Neuron (in vitro differentiated cells): ENCODE results near the gene FBXW7.

Source experiments
- H2AFZ ChIP-seq: one replicate; pipeline ENCODE4 v1.6.1; 2013; ENCODE audit warnings: low read depth, mild to moderate bottlenecking, inconsistent platforms, low read length, moderate library complexity
- H3K27me3 ChIP-seq: one replicate; pipeline ENCODE4 v1.6.1; 2013; ENCODE audit warnings: low read length; ENCODE audit not compliant: insufficient read depth
- H3K36me3 ChIP-seq: one replicate; pipeline ENCODE4 v1.6.1; 2013; ENCODE audit warnings: low read length; ENCODE audit not compliant: insufficient read depth
- H3K4me1 ChIP-seq: one replicate; pipeline ENCODE4 v1.6.1; 2013; ENCODE audit warnings: low read length; ENCODE audit not compliant: insufficient read depth
- H3K4me3 ChIP-seq: 2 replicates; pipeline ENCODE4 v1.5.1; 2013; ENCODE audit warnings: mild to moderate bottlenecking, low read length, moderate library complexity
- H3K9me3 ChIP-seq: one replicate; pipeline ENCODE4 v1.6.1; 2013; ENCODE audit warnings: low read length

Gene FBXW7

DNA sequence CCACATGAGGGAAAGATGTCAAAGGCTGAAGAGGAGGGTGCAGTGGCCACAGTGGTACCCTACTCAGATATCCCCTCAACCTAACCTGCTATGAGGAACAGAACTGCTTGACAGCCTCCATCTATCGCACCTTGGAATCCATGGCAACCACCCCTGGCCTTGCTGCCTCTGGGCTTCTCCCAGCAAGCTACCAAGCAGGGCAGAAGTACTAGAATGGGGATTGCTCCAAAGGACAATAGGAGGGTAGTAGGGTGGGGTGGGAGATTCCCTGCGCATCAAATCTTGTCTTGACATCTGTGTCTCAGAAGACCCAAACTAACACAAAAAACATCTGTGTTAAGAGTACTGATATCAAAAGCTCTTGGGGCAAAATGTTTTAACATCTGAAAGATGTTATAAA lies 118.2 kb downstream of the FBXW7 start:
- H3K36me3 ChIP-seq, result no peaks in the 10 kb centered on the region
- peaks cover 3% of the 10 kb centered on the region for H3K4me1 ChIP-seq
- no peaks in the 10 kb centered on the region for H3K9me3 ChIP-seq
- H3K27me3 ChIP-seq, result no peaks in the 10 kb centered on the region
- no peak overlapping the region for H3K4me3 ChIP-seq
- H2AFZ ChIP-seq, result no peak overlapping the region

DNA sequence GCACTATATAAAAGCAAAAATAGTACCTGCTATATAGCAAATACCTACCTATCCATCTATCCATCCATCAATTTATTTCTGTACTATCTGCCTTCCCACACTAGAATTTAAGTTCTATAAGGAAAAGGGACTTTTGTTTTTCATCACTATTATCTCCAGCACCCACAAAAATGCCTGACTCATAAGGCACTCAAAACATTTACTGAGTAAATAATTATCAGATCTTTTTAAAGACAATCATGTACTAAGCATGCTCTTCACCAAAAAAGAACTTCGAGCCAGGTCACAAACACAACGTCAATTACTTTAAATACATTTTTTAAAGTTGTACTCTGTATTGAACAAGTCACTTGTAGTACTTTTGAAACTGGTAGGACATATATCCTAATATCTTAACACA lies 119.9 kb downstream of the FBXW7 start:
- Histone ChIP-seq H2AFZ (no peak overlapping the region), H3K4me1 (peaks cover 3% of the 10 kb centered on the region), H3K9me3 (no peaks in the 10 kb centered on the region), H3K4me3 (no peak overlapping the region), H3K27me3 (no peaks in the 10 kb centered on the region), H3K36me3 (peaks cover 5% of the 10 kb centered on the region)

DNA sequence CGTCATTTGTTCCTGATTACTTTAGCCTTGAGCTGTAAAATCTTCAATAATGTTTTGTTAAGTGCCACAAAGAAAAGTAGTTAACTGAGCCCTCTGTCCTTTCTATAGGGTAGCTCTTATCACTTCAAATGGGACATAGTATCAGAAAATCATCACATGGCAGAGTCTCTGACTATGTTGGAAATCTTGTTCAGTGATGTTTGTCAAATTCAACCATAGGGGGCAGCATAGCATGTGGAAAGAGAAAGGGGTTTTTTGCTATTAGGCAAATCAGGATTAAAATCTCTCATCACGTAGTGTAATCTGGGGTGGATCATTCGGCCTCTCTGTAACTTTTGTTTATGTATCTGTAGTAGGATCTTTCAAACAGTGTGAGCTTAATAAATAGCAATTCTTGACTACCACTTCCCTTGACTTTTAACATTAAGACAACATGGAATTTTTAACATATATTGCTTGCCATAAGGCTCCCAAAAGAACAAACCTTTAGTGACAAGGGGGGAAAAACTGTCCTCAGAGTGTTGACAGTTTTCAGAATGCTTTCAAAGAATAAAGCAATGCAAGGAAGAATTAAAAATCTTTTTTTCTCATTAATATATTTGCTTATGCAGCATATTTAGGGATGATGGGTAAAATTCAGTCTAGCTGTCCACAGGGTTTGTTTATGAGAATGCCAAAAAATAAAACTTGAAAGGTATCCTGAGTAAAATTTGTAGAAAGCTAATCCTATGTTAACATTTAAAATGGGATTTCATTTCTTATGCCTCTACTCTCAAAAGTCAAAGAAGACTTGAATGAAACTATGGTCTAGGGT lies 127.2 kb downstream of the FBXW7 start:
- H2AFZ ChIP-seq, result no peak overlapping the region
- no peaks in the 10 kb centered on the region for H3K9me3 ChIP-seq
- H3K27me3 ChIP-seq, result no peaks in the 10 kb centered on the region
- H3K36me3 ChIP-seq, result peaks cover 5% of the 10 kb centered on the region
- H3K4me3 ChIP-seq, result no peak overlapping the region
- no peaks in the 10 kb centered on the region for H3K4me1 ChIP-seq

DNA sequence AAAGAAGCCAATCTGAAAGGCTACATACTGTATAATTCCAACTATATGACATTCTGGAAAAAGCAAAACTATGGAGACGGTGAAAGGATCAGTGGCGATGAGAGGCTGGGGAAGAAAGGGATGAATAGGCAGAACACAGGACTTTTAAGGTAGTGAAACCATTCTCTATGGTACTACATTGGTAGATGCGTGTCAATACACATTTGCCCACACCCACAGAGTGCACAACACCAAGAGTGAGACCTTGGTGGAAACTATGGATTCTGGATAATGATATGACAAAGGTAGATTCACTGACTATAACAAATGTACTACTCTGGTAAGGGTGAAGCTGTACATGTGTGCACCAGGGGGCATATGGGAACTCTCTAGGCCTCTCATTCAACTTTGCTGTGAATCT lies 134.5 kb downstream of the FBXW7 start:
- no peaks in the 10 kb centered on the region for H3K9me3 ChIP-seq
- H2AFZ ChIP-seq, result no peak overlapping the region
- no peak overlapping the region for H3K4me3 ChIP-seq
- no peaks in the 10 kb centered on the region for H3K4me1 ChIP-seq
- H3K36me3 ChIP-seq, result no peaks in the 10 kb centered on the region
- H3K27me3 ChIP-seq, result no peaks in the 10 kb centered on the region

DNA sequence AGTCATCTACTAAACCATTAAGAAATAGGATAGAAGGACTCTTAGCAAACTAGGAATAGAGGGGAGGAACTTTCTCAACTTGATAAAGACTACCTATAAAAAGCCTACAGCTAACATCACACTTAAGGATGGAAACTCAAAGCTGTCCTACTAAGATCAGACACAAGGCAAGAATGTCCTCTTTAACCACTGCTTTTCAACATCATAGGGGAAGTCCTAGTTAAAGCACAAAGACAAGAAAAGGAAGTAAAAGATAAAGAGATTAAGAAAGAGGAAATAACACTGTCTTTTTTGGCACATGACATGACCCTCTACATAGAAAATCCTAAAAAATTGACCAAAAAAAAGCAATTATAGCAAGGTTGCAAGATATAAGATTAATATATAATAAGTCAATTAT lies 136.6 kb downstream of the FBXW7 start:
- H3K36me3 ChIP-seq, result no peaks in the 10 kb centered on the region
- no peaks in the 10 kb centered on the region for H3K27me3 ChIP-seq
- H3K4me1 ChIP-seq, result no peaks in the 10 kb centered on the region
- no peak overlapping the region for H3K4me3 ChIP-seq
- no peak overlapping the region for H2AFZ ChIP-seq
- H3K9me3 ChIP-seq, result no peaks in the 10 kb centered on the region

DNA sequence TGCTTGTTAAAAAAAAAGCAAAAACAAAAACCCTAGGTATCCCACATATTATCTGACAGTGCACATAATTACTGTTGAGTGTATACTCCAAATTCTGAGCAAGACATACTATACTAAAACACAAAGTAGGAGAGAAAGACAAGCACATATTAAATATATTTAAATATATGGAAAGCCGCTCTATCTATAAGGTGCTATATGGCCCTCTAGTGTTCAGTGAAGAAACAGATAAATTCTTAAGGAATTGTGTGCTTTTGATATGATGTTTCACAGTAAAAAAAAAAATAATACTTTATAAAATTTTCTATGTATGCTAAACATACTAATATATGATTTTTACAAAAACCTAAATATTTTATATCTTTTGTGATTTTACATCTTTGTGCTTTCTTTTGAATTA lies 137.8 kb downstream of the FBXW7 start:
- Histone ChIP-seq H3K4me3 (no peak overlapping the region), H3K36me3 (no peaks in the 10 kb centered on the region), H3K27me3 (no peaks in the 10 kb centered on the region), H3K4me1 (no peaks in the 10 kb centered on the region), H2AFZ (no peak overlapping the region), H3K9me3 (no peaks in the 10 kb centered on the region)

DNA sequence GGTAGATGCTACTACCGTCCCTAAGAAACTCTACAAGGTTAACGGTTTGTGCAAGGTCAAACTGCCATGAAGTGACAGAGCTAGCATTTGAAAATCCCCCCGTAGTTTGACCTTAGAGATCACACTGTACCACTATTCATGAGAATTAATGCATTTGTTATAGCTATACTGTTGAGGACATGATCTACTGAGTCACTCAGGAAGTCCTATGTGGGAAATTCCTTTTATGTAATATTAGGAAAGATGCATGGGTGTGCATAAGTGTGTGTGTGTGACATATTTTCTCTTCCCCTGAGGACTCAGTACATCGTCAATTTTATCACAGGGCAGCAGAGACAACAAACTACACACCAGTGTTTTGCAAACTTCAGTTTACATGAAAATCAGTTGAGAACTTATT lies 141.1 kb downstream of the FBXW7 start:
- H3K4me1 ChIP-seq, result no peaks in the 10 kb centered on the region
- no peaks in the 10 kb centered on the region for H3K36me3 ChIP-seq
- H3K4me3 ChIP-seq, result no peak overlapping the region
- H3K9me3 ChIP-seq, result no peaks in the 10 kb centered on the region
- H3K27me3 ChIP-seq, result no peaks in the 10 kb centered on the region
- H2AFZ ChIP-seq, result no peak overlapping the region

DNA sequence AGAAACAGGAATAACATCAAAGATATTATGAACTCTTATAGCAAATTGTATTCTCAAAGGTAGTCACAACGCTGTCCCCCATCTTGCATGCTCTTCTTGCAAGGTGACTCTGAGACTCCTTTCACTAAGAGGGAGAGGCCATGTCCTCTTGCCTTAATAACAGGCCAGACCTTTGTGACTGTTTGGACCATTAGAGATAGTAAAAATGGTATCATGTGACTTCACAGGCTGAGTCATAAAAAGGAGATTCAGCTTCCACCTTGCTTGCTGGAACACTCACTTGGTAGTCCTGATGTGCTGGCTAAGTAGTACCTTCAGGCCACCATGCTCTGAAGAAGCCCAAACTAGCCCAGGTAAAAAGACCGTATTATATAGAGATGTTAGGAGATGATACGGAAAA lies 143.8 kb downstream of the FBXW7 start:
- H2AFZ ChIP-seq, result no peak overlapping the region
- H3K27me3 ChIP-seq, result no peaks in the 10 kb centered on the region
- no peaks in the 10 kb centered on the region for H3K36me3 ChIP-seq
- H3K4me1 ChIP-seq, result no peaks in the 10 kb centered on the region
- no peaks in the 10 kb centered on the region for H3K9me3 ChIP-seq
- H3K4me3 ChIP-seq, result no peak overlapping the region

DNA sequence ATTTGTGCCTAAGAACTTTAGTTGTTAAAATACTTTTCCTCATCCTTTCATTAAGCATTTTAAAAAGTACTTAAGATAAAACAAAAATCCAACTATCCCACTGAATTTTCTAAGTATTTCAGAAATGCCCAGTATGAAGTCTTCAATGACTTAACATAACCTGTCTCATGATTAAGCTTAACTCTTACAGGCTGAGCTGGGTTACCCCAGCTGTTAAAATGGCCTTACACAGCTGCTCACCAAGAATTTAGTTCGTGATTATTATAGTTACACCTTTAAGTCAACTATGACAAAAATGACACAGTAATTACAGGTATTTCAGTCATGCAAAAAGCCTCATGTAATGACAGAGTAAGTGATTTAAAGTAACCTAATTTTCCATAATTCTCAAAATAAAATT lies 145.7 kb downstream of the FBXW7 start:
- H3K36me3 ChIP-seq, result no peaks in the 10 kb centered on the region
- H3K27me3 ChIP-seq, result no peaks in the 10 kb centered on the region
- H3K4me3 ChIP-seq, result no peak overlapping the region
- H2AFZ ChIP-seq, result no peak overlapping the region
- no peaks in the 10 kb centered on the region for H3K9me3 ChIP-seq
- no peaks in the 10 kb centered on the region for H3K4me1 ChIP-seq

DNA sequence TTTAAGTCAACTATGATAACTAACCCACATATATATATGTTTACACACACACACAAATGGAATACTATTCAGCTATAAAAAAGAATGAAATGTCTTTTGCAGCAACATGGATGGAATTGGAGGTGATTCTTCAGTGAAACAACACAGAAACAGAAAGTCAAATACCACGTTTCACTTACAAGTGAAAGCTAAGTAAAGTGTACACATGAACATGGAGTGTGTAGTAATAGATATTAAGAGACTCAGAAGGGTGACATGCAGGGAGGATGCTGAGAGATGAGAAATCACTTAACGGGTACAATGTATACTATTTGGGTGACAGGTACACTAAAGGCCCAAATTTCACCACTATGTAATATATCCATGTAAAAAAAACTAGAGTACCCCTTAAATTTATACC lies 146.5 kb downstream of the FBXW7 start:
- H2AFZ ChIP-seq, result no peak overlapping the region
- no peak overlapping the region for H3K4me3 ChIP-seq
- H3K4me1 ChIP-seq, result no peaks in the 10 kb centered on the region

DNA sequence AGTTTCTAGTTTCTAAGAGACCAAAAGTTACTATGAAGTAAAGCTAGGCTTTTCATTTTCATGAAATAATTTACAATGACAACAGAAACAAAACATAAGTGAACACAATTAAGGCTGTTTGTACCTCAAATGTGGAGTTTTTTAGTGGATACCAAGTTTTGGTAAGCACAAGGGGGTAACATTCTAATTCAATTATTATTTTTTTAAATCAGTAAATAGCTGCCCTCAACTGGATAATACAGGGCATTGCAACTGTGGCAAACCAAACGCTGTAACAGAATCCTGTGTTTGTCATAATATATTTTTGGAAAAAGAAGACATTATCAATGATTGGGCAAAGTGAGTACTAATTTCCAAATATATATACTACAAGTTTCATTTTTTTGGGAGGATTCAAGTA lies 150.3 kb downstream of the FBXW7 start:
- no peaks in the 10 kb centered on the region for H3K36me3 ChIP-seq
- no peak overlapping the region for H2AFZ ChIP-seq
- H3K4me3 ChIP-seq, result no peak overlapping the region
- no peaks in the 10 kb centered on the region for H3K27me3 ChIP-seq
- H3K4me1 ChIP-seq, result no peaks in the 10 kb centered on the region
- H3K9me3 ChIP-seq, result no peaks in the 10 kb centered on the region

More for the DNA sequence above, 146.5 kb downstream of the FBXW7 start:
- H3K36me3 ChIP-seq, result no peaks in the 10 kb centered on the region
- H3K27me3 ChIP-seq, result no peaks in the 10 kb centered on the region
- no peaks in the 10 kb centered on the region for H3K9me3 ChIP-seq

DNA sequence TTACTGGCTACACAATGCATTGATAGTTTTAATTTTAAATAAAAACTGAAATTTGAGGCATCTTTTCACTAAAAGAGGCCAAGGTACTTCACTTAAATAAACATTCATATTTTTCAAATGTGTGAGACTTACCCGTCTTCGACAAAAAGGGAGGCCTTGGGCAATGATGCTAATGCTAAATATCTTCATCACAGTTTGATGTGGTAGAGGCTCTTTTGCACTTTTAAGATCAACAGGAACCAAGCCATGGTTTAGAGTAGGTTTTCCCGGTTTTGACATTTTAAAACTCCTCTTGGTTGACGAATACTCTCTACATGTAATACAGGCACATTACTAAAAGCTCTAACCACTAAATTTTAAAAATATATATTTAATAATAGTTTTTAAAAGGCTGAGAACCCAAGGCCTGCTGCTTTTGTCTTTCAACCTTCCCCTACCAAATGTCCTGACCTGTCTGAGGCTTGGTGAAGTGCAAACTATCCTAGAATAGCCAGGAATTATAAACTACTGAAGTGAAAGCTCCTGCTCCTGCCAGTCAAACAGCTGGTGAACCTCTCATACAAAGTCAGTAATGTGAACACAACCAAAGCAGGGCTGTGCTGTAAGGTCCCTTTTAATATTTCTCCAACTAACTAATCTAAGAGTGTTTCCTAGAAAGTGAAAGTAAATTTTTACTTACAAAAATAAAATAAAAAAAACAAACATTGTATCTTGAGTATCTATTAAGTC lies 153.7 kb downstream of the FBXW7 start:
- Histone ChIP-seq H3K36me3 (no peaks in the 10 kb centered on the region), H3K4me1 (no peaks in the 10 kb centered on the region), H3K4me3 (no peak overlapping the region), H3K27me3 (no peaks in the 10 kb centered on the region), H3K9me3 (no peaks in the 10 kb centered on the region), H2AFZ (no peak overlapping the region)

DNA sequence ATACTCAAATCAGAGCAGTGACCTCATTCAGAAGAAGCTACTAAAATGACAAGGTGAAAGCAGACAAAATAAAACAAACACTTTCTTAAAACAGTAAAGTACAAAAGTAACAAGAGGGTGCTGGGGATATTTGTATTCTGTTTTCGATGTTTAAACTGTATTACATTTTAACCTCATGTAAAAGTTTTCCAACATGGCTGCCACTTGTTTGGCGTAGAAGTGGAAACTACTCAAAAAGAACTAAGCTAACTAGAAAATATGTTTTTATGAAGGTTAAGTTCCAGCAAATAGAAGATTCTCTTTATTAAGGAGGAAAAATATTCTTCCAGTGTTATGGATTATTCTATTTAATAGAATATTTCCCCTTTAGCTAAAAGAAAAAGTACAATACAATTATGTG lies 155.0 kb downstream of the FBXW7 start:
- H3K9me3 ChIP-seq, result no peaks in the 10 kb centered on the region
- H2AFZ ChIP-seq, result no peak overlapping the region
- H3K4me1 ChIP-seq, result no peaks in the 10 kb centered on the region
- H3K27me3 ChIP-seq, result no peaks in the 10 kb centered on the region
- no peaks in the 10 kb centered on the region for H3K36me3 ChIP-seq
- no peak overlapping the region for H3K4me3 ChIP-seq
